Stimulated activated CD4-positive, alpha-beta T cell treated with anti-CD3 and anti-CD28 coated beads, Interleukin-15, amount 100 ng/mL, for 1 hour (primary cell): Measurements from ENCODE around the gene MAB21L4.

ENCODE experiments used
- DNase-seq, 2 donors: peaks; one replicate each; pipeline ENCODE4 v3.0.0-alpha.2; 2020; ENCODE audit warnings: low read depth in 1 of 2, low spot score in 1 of 2

MAB21L4 gene

DNA sequence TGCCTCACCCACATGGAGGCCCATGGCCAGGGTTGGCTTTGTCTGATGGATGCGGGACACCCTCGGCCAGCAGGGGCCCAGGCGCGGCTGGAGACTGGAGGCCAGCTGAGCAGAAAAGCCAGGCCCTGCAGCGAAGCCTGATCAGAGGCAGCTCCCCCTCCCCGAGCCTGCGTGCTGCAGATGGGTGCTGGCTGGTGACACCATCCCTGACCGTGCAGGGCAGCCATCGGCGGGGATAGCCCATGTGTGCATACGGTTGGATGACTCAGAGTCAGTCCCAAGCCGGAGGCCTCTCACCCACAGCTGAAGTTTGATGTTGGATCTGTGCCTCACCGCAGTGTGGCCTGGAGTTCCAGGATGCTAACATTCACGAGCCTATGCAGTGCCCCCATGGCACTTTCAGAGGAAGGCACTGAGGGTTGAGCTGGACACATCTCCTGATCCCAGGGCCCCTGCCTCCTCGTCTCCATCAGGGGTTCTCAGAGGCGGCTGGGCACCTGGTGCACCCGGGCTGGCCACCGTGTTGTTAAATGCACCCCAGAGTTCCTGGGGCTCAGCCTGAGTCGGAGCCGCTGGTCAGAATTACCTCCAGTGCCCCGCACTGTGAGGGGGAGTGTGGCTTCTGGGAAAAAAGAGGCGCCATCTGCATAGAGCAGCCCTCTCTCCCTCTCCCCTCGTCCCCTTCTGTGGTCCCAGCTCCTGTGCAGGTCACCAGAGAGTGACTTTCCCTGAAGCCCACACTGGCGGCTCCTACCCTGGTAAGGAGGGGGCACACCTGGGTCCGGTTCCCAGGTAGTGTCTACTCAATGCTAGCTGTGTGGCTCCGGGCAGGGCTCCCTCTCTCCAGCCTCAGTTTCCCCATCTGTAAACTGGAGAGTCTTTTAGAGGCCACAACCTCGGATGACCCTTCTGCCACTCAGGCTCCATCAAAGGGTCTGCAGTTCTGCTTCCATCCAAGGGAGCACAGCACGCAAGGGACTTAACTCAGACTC, 56.5 kb downstream of the MAB21L4 start:
- no peak for DNase-seq

DNA sequence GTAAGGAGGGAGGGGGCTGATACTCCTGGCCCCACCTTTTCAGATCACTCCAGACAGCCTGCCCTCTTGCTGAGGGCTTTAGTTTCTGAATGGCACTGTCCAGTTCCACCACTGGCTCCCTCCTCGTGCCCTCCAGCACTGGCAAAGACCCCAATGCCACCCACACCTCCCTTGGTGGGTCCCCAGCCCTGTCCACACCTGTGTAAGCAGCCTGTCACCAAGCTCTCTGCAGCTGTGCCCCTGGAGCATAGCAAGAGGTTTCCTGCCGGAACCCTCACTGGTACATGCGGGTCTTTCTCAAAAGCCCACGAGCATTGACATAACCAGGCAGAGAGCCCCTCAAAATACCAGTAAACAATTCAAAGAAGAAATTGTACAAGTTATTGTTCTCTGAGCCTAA, 58.3 kb downstream of the MAB21L4 start:
- no peak for DNase-seq

DNA sequence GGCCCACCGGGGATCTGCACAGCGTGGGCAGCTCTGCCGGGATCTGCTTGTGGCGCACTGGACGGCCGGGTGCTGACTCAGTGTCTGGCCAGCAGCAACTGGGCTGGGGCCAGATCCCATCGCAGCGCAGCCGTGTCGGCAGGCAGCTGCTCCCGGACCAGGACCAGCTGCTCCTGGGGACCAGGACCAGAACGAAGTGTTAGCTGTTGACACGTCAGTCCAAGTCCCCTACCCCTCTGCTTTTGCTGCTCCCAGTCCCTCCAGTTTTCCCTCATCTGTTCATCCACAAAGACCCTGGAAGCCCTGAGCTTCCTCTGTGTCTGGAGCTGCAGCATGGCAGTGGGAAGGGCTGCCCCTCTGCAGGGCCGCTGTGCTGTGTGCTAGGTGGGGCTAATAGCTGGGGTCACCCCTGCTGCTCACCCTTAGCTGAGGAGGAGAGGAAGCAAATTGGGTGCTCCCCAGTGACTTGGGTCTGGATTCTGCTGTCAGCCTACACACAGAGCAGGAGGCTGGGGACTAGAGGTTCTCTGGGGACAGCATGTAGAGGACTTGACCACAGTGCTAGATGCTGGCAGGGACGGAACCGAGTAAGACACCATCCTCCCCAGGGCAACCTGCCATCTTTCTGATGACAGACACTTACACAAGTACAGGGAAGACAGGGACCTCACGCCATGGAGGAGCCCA, 59.0 kb downstream of the MAB21L4 start:
- no peak for DNase-seq
